SIG-M5 (cell line): ENCODE measurements around the gene GATA2.

ENCODE experiments used
- DNase-seq: peaks from one replicate; lab custom pipeline; 2025; lab: John Stamatoyannopoulos, UW

GATA2 gene

GRCh38 chr3:128492671-128493569 is at the start of gene GATA2:
GATA2 (minus strand) TSS chr3:128493201; CDS start chr3:128487031, 6,170 bp downstream.
- no peak for DNase-seq

DNA sequence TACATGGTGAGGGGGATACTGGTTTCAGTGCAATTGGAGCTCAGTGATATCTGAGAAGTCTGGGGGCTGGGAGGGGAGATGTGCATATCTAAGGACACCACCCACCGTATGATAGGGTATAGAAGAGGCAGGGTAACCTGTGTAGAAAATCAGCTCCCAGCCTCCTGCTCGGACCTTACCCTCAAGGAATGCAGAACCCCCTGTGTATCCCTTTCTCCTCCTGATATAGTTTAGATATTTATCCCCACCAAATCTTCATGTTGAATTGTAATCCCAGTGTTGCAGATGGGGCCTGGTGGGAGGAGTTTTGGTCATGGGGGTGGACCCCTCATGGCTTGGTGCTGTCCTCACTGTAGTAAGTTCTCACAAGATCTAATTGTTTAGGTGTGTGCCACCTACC is 48.2 kb upstream of the GATA2 start:
- DNase-seq, result no peak

DNA sequence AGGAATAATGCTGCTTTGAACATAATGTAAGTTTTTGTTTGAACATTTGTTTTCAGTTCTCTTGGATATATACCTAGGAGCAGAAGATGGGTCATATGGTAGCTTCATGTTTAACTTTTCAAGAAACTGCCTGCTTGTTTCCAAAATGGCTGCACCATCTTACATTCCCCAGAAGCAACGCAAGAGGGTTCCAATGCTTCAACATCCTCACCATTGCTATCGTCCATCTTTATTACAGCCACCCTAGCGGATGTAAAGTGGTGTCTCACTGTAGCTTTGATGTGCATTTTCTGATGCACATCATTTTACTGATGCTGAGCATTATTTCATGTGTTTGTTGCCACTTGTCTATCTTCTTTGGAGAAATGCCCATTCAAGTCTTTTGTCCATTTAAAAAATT is 46.4 kb upstream of the GATA2 start:
- no peak for DNase-seq

GRCh38 chr3:128537091-128537703 is 44.2 kb upstream of the GATA2 start:
- no peak for DNase-seq

GRCh38 chr3:128532012-128532983 is 39.3 kb upstream of the GATA2 start:
- no peak for DNase-seq

GRCh38 chr3:128524374-128525299 is 31.6 kb upstream of the GATA2 start:
- DNase-seq, result no peak

DNA sequence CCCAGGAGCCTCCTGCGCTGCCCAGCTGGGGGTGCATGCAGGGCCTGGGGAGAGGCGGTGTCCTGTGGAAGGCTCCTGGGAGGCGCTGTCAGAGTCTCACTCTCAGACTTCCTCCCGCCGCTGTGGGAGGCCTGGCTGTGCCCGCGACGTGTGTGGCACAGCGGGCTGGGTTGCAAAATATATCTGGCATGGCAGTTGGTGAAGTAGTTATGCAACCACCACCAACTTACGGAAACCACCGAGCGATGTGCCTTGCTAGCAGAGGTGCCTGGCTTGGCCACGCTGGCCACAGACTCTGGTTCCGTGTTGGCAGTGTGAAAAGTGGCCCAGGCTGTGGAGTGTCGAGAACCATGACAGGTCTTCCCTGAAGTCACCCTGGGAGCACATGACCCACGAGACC is 30.6 kb upstream of the GATA2 start:
- DNase-seq, result no peak

- DNase-seq, result no peak
These were observed 28.7 kb upstream of the GATA2 start for GRCh38 chr3:128521715-128522114.

- no peak for DNase-seq
These were observed 25.8 kb upstream of the GATA2 start for GRCh38 chr3:128518587-128519490.

DNA sequence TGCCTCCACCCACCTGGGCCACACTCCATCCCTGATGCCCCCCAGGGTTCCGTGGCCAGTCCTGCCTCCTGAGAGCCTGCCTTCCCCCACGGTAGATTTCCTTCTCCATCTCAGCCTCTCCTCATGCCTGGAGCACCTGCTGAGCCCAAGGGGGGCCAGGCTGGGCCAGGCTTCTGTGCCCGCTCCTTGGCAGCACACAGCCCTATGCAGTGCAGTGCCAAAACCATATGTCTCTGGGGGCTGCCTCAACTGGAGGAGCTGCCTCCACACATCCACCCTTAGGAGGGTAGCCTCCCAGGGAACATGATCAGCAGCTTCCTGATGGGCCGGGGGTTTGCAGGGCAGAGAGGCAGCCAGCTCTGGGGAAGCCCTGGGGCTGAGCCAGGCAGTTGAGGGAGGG is 24.6 kb upstream of the GATA2 start:
- no peak for DNase-seq

DNA sequence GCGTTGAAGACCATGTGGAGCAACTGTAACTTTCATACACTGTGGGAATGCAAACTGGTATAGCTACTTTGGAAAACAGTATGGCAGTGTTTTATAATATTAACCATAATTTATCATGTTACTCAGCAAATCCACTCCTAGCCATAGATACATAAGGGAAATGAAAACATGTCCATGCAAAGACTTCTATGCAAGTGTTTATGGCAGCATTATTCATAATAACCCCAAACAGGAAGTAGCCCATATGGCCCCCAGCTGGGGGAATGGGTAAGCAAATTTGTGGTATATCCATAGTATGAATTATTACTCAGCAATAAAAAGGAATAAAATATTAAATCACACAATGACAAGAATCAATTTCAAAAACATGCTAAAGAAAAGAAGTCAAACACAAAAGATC is 23.0 kb upstream of the GATA2 start:
- DNase-seq, result no peak

DNA sequence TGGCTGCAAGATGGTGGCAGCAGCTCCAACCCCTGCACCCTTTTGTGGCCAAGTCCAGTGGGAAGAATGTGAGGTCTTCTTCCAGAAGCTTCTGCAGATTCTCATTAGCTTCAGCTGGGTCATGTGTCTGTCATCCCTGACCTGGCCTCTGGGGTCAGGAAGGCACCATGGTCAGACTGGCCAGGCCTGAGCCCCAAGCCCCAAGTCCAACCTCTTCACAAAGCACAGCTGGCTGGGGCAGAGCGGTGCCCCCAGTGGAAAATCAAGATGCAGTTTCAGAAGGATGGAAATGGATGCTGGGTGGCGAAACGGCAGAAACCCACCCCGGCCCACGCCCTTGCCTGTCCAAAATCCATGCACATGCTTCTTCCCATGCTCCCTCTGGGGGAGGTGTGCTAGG is 15.9 kb upstream of the GATA2 start:
- DNase-seq, result no peak

DNA sequence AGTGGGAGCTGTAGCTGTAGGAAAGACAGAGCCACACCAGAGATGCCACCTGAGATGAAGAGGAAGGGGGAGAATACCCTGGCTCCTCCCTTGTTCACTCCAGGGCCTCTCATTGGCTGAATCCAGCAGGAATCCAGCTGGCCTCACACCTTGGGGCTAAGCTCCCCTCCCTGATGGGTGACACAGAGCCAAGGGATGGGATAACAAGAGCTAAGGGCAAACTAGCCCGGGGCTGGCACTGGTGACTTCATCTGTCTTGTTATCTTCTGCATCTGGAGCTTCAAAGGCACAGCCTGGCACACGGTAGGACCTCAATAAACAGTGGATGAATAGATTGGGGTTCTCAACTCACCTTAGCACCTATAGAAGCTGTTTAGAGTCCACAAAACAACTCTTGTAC is 13.8 kb upstream of the GATA2 start:
- no peak for DNase-seq

DNA sequence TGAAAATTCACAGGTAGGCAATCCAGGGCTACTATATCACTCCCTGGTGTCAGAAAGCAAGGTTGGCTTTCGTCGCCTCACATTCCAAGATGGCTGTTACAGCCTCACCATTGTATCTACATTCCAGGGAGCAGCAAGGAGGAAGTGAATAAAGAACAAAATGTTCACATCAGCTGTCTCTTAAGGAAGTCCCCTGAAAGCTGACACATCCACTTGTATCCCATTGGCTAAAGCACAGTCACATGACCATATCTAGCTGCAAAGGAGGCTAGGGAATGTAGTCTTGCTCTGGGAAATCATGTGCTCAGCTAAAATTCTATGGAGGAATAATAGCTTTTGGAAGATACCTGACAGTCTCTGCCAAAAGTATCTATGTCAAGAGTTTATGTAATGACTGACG is 12.8 kb upstream of the GATA2 start:
- DNase-seq, result no peak

DNA sequence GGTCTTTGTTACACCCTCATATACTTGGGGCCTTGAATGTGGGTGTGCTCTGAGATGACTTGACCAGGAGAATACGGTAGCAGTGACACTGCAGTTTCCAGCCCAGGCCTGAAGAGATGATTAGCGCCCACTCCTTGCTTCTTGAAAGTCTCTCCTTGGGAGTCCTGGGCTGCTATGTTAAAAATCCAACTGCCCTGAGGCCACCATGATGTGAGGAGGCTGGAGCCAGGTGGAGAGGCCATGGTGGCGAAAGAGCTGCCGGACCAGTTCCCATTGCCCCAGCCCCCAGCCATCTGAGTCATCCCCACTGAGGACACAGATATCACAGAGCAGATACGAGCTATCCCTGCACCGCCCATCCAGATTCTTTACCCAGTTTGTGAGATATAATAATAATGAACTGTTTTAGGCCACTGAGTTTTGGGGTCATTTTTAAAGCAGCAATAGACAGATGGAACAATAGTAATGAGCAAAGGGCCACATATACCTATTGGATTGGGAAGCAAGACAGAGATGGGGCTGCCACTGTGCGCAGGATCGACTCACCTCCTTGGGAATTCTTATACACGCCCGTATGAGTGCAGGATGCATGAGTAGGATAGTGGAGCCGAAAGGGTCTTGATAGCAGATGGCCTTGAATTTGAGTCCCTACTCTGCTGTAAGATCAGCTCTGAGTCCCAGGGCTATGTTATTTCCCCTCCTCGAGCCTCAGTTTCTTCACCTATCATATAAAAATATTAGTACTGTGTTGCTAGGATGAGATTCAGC is 12.1 kb upstream of the GATA2 start:
- no peak for DNase-seq

DNA sequence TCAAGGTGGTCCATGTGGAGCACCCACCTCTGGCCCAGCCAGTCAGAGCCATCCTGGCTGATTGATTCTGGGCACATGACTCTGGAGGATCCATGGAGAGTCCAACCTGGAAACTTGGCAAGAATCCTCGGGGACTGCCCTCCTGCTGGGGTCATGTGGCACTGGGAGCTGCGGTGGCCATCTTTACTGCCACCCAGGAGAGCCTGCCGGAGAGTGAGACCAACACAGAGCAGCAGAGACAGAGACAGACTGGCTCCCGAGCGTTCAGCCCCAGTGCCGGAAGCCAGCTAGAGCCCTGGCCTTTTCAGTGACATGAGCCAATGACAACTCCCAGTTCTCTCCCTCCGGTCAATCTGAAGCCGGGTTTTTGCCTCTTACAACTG is 11.5 kb upstream of the GATA2 start:
- no peak for DNase-seq

- no peak for DNase-seq
These were observed 10.9 kb upstream of the GATA2 start for GRCh38 chr3:128503751-128504532.

- DNase-seq, result no peak
These were observed 10.2 kb upstream of the GATA2 start for GRCh38 chr3:128503164-128503651.

- DNase-seq, result no peak
These were observed 9.7 kb upstream of the GATA2 start for GRCh38 chr3:128502712-128503111.
